Motor neuron (in vitro differentiated cells): ENCODE measurements around the gene NHSL1. TPM values are rescaled to one million over a fixed set of nuclear protein-coding genes. Genes with fewer than 3 reads are reported as not detected.
A peak's percentile ranks its signal among the peaks of the same experiment; 100 is the strongest.

Source experiments
- ATAC-seq, 8 experiments: fragments of 200-7000 bp; cut with Tn5 transposase; replicated peaks in 6 of 8; 2 replicates each; pipeline ENCODE4 v1.8.0; 2021; ENCODE audit warnings: mild to moderate bottlenecking in 8 of 8, moderate library complexity in 8 of 8
- H3K27ac ChIP-seq, 2 donors: fragments of 250-450 bp; sonication (Bioruptor Pico); 2 replicates each; pipeline ENCODE4 v1.9.0; 2021; ENCODE audit warnings: antibody characterized with exemption in 2 of 2, mild to moderate bottlenecking in 2 of 2, moderate library complexity in 1 of 2
- H3K4me1 ChIP-seq, 2 donors: fragments of 250-450 bp; sonication (Bioruptor Pico); replicated peaks in 1 of 2; 2 replicates each; pipeline ENCODE4 v1.6.1; 2021; ENCODE audit warnings: antibody characterized with exemption in 2 of 2, mild to moderate bottlenecking in 2 of 2, moderate library complexity in 1 of 2
- H3K4me3 ChIP-seq, 5 donors: fragments of 250-450 bp; sonication (Bioruptor Pico); 2 replicates each; pipeline ENCODE4 v1.9.0; 2021; ENCODE audit warnings: antibody characterized with exemption in 5 of 5, mild to moderate bottlenecking in 5 of 5, moderate library complexity in 4 of 5
- WGBS, 10 experiments: fragments of 450-650 bp; shearing (Covaris generic); methylation state at CpG; one replicate each; pipeline ENCODE4 v1.0.0; 2022; 5-methylcytosine and 5-hydroxymethylcytosine counted together
- in situ Hi-C, 9 experiments: fragments of 400-800 bp; cut with MboI; loops; one replicate each; pipeline ENCODE4 v1.15.0; 2021; ENCODE audit warnings: low sequenced_read_pairs in 9 of 9, low pct_unique_long_range_greater_than_20kb in 2 of 9; ENCODE audit not compliant: unreplicated experiment in 9 of 9
- total RNA-seq, 8 experiments: library from RNA; unstranded; fragments of 300-600 nt; gene quantifications; 2 replicates each; pipeline versions ENCODE4 v1.2.3 to v1.2.4, GENCODE V29; 2022

Gene NHSL1
- total RNA-seq, 8 experiments from 2014 or later, result 3.4 to 33.1 (median 18.5) TPM

DNA sequence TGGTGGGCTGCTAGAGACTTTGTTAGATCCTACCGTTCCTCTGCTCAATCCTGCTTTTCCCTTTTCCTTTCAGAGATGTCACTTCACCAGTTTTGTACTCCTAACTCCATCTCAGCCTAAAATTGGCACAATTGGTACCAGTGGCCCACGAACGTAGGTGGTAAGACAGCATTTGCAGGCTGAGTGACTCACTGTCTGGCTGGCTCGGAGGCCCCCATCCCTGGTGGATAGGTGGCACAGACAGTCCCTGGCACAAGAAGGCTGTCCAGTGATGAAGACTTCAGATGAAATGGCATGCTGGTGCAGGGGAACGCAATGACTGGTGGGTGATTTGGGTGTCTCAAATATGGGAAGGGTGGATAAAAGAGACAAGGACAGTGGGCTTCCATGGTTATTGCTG is 84.2 kb downstream of the NHSL1 start:
- 80 to 100% (median 93%) methylated on average over 1 to 5 of the region's 5 CpGs; no CpG with 5 or more reads in 3 of the 10 experiments for WGBS, 10 experiments
- Histone ChIP-seq H3K4me3 (no peak overlapping the region), H3K4me1 (peaks cover 9 to 12% of the 10 kb centered on the region in 2 donors), H3K27ac (no peak overlapping the region)
- no peak for ATAC-seq
- in situ Hi-C loops, result loop anchor here in 5 of 9 experiments (25.0 kb wide), 2 partner anchors 303 to 347 kb away; partner anchors contain the start of genes PERP (in 3 of the 5) and CCDC28A (in 2 of the 5)

DNA sequence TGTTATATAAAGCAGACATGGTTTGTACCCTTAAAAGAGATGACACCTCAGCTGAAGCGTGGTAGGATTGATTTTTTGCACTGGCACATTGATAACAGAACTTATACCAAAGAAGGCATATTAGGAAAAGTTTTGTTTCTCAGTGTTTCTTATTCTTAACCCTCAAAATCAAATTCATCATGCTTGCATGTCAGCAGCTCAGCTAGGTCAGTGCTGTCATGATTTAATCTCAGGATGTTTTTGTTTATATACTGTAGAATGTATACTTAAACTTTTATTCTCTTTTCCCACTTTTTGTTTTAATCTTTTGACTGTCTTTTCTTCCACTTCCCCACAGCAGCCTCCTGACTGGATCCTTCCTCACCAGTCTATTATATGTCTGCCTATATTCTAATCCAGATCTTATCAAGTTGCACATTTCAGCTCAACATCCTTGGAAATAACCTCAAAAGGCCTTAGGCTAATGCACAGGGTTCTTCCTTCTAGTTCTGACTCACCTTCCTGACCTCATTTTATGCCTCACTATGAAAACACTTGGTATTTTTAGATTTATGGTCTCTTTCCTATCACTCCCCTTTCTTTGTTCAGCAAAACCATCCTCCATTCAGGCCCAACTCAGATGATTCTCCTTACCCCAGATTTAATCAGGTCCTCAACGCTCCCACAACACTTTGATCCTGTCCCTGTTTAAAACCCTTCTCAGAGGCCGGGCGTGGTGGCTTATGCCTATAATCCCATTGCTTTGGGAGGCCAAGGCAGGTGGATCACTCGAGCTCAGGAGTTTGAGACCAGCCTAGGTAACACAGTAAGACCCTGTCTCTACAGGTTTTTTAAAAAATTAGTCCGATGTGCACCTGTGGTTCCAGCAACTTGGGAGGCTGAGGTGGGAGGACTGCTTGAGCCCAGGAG is 88.1 kb downstream of the NHSL1 start:
- Histone ChIP-seq H3K4me3 (no peak overlapping the region), H3K4me1 (peaks cover 5 to 7% of the 10 kb centered on the region in 2 donors), H3K27ac (no peak overlapping the region)
- peak in 4 of 8 experiments; percentile 33 to 83 (median 55) for ATAC-seq
- in situ Hi-C loops, result loop anchor here in 5 of 9 experiments (25.0 kb wide), 2 partner anchors 299 to 351 kb away; partner anchors contain the start of genes PERP (in 3 of the 5) and CCDC28A (in 2 of the 5)
- WGBS, 10 experiments, result 58 to 100% (median 89%) methylated on average over 1 to 6 of the region's 6 CpGs

DNA sequence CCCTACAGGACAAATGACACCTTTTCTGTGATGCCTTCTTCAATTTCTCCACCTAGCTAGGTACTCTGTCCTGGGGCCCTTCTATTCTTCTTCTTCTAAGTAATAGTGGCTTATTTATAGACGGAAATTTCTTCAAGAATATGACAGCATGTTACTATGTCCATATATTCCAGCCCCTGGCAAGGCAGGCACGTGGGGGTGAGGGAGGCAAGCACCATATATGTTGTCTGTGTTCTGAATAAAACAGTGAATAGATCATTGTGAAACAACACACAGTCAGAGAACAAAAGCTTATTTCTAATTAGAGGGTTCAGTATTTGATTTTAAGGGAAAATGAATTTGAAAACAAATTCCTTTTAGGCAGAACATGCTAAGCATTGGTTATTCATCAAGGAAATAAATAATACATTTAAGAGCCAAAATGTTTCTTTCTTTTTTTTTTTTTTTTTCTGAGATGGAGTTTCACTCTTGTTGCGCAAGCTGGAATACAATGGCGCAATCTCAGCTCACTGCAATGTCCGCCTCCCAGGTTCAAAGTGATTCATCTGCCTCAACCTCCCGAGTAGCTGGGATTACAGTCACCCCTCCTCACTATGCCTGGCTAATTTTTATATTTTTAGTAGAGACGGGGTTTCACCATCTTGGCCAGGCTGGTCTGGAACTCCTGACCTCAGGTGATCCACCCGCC is 89.1 kb downstream of the NHSL1 start:
- no peak overlapping the region for H3K27ac ChIP-seq
- in situ Hi-C loops, result loop anchor here in 5 of 9 experiments (25.0 kb wide), 2 partner anchors 298 to 352 kb away; partner anchors contain the start of genes PERP (in 3 of the 5) and CCDC28A (in 2 of the 5)
- no peak for ATAC-seq
- H3K4me3 ChIP-seq, result no peak overlapping the region
- 66 to 100% (median 90%) methylated on average over 1 to 7 of the region's 8 CpGs for WGBS, 10 experiments
- H3K4me1 ChIP-seq, result peaks cover 0 to 9% of the 10 kb centered on the region in 2 donors

DNA sequence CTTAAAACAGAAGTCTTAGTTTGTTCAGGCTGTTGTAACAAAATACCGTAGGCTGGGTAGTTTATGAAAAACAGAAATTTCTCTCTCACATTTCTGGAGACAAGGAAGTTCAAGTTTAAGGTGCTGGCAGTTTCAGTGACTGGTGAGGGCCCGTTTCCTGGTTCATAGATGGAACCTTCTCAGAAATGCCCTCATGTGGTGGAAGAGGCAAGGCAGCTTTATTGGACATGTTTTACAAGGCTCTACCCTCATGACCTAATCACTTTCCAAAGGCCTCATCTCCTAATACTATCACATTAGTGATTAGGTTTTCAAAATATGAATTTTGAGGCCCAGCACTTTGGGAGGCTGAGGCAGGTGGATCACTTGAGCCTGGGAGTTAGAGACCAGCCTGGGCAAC is 92.9 kb downstream of the NHSL1 start:
- H3K27ac ChIP-seq, result no peak overlapping the region
- no peak overlapping the region for H3K4me3 ChIP-seq
- peaks cover 0 to 10% of the 10 kb centered on the region in 2 donors for H3K4me1 ChIP-seq
- 67 to 100% (median 100%) methylated on average over 1 to 2 of the region's 2 CpGs; no CpG with 5 or more reads in 1 of the 10 experiments for WGBS, 10 experiments
- ATAC-seq, result no peak
- in situ Hi-C loops, result loop anchor here in 5 of 9 experiments (10.0 to 25.0 kb wide), 3 partner anchors 292 to 356 kb away; partner anchors contain the start of genes PERP (in 3 of the 5) and CCDC28A (in 2 of the 5)

DNA sequence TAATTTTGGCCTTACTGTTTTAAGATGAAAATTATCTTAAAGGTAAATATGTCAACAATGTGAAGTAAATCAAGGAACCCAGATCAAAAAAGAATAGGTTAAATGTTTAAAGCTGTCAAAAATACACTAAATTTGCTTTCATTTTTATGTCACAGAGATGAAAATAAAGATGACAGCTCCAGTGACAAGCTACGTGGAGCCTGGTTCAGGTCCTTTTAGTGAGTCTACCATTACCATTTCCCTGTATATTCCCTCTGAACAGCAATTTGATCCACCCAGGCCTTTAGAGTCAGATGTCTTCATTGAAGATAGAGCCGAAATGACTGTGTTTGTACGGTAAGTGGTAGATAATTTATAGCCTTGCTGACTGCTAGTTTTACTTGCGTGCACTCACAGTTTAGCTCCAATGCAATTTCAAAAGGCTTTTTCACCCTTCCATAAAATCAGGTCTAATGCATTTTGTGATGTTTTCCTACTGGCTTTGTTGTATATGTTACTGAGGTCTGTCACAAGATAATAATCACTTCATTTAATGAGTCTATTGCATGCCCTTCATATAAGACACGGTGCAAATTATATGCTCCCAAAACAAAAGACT is 93.4 kb downstream of the NHSL1 start:
- no peak overlapping the region for H3K27ac ChIP-seq
- in situ Hi-C loops, result loop anchor here in 5 of 9 experiments (10.0 to 25.0 kb wide), 3 partner anchors 291 to 356 kb away; partner anchors contain the start of genes PERP (in 3 of the 5) and CCDC28A (in 2 of the 5)
- no peak for ATAC-seq
- H3K4me3 ChIP-seq, result no peak overlapping the region
- 34 to 100% (median 76%) methylated on average over 1 to 5 of the region's 5 CpGs for WGBS, 10 experiments
- peaks cover 0 to 10% of the 10 kb centered on the region in 2 donors for H3K4me1 ChIP-seq

DNA sequence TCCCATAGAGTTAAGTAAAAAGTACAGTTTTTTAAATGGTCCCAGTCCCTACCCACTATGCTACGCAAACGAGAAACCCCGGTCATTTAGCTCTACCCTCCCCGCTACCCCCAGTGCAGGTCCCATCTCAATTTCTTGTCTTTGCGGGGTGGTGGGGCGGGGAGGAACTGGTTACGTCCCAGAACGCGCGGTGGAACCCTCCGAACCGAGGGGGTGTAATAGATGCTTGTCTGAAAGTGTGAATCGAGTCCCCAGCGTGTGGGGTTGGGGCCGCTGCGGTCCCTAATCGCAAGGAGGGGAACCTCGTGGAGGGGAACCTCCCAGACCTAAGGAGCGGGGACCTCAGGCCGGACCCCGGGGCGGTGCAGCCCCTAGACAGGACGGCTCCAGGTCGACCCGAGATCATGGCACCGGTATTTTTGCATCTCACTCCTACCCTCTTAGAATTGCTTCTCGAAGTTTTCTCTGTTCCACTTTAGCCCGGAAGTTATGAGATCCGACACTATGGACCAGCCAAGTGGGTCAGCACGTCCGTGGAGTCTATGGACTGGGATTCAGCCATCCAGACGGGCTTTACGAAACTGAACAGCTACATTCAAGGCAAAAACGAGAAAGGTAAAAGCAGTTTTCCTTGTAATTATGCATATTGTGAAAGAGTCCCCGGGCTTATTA is 94.5 kb downstream of the NHSL1 start:
- peak overlapping the region; percentile 48 to 89 (median 54) for H3K4me3 ChIP-seq
- in situ Hi-C loops, result loop anchor here in 5 of 9 experiments (10.0 to 25.0 kb wide), 3 partner anchors 290 to 357 kb away; partner anchors contain the start of genes PERP (in 3 of the 5) and CCDC28A (in 2 of the 5)
- peaks cover 0 to 10% of the 10 kb centered on the region in 2 donors for H3K4me1 ChIP-seq
- H3K27ac ChIP-seq, result no peak overlapping the region
- ATAC-seq, result no peak
- 2 to 60% (median 27%) methylated on average over 1 to 18 of the region's 35 CpGs for WGBS, 10 experiments

DNA sequence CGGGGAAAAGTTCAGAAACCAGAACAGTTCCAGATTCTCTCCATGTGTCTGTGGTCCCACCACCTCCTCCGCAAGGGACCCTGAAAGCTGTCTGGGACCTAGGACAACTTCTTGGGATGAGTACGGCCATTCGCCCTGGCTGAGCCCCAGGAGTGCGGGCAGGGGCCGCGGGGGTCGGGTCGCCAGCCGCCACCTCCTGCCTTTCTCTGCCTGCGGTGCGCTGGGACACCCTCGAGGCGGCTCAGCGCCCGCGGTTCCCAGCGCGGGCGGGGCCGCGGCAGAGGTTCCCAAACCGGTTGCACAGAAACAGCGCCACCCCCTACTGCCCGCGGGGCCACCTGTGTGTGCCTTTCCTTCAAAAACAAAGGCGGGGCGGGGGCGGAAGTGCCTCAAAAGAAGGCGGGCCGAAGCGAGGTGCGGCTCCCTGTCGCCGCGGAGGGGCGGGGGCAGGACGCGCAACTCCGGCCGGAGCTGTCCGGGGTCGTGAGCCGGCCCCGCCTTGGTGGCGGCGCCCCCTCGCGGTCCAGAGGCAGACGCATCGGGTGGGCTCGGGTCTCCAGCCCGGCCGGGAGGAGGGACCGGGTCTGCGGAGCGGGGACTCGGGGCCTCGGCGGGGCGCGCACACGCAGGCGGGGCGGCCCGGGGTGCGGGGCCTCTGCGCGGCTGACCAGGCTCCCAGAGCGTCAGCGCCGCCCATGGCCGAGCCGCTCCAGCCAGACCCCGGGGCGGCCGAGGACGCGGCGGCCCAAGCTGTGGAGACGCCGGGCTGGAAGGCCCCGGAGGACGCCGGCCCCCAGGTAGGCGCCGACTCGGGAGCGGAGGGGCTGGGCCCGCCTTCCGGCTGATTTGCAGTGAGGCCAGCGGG is 95.3 kb downstream of the NHSL1 start, which contains the start of gene HEBP2:
TSS of gene HEBP2 (plus strand) at position 423 of the 865 bp plus-strand sequence. CDS start at position 696, 273 bp downstream.
- Histone ChIP-seq H3K4me1 (peaks cover 0 to 10% of the 10 kb centered on the region in 2 donors), H3K4me3 (peak within 1 kb of the TSS; percentile 48 to 89 (median 54)), H3K27ac (peak within 1 kb of the TSS in 1 of 2 donors; percentile 18)
- in situ Hi-C loops, result loop anchor here in 5 of 9 experiments (10.0 to 25.0 kb wide), 3 partner anchors 289 to 358 kb away; partner anchors contain the start of genes PERP (in 3 of the 5) and CCDC28A (in 2 of the 5)
- peak; percentile 81 to 94 (median 91) for ATAC-seq
- 0 to 3% (median 2%) methylated on average over 2 to 6 of the region's 92 CpGs; no CpG with 5 or more reads in 6 of the 10 experiments for WGBS, 10 experiments

DNA sequence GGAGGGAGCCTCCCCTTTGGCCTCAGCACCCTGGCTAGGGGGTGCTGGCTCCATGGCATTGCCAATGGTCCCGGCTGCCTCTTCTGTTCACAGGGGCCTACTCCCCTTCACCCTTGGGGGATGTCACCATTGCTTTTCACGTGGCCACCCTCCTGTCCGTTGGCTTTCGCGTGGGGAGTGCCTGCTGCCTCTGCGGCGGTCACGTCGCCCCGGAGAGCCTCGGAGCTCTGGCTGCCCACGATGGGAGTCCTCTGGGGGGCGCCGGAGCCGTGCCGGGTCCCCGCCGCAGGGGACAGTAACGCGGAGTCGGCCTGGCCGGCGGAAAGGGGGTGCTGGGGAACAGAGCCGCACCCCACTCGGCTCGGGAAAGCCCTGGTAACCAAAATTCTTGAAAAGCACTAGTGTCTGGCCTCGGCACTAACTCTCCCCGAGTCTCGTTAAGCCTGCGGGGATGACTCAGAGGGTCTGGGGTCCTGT is 95.9 kb downstream of the NHSL1 start:
- Histone ChIP-seq H3K27ac (no peak overlapping the region), H3K4me1 (peaks cover 0 to 10% of the 10 kb centered on the region in 2 donors), H3K4me3 (peak overlapping the region; percentile 48 to 89 (median 54))
- WGBS, 10 experiments, result 0 to 60% (median 0%) methylated on average over 1 to 16 of the region's 30 CpGs; no CpG with 5 or more reads in 3 of the 10 experiments
- in situ Hi-C loops, result loop anchor here in 5 of 9 experiments (10.0 to 25.0 kb wide), 3 partner anchors 289 to 359 kb away; partner anchors contain the start of genes PERP (in 3 of the 5) and CCDC28A (in 2 of the 5)
- peak; percentile 7 to 28 (median 15) for ATAC-seq

DNA sequence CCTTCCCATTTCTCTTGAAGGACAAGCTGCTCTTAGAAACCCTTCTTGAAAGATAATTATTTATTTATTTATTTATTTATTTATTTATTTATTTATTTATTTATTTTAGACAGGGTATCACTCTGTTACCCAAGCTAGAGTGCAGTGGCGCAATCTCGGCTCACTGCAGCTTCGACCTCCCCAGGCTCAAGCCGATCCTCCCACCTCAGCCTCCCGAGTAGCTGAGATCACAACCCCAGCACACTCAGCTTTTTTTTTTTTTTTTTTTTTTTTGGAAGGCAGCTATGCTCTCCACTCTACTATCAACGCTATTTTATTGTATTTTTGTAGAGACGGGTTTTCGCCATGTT is 96.5 kb downstream of the NHSL1 start:
- Histone ChIP-seq H3K4me3 (peak overlapping the region in 2 of 5 donors; percentile 54 to 89), H3K4me1 (peaks cover 0 to 10% of the 10 kb centered on the region in 2 donors), H3K27ac (no peak overlapping the region)
- 80 to 100% (median 96%) methylated on average over 2 to 8 of the region's 8 CpGs; no CpG with 5 or more reads in 2 of the 10 experiments for WGBS, 10 experiments
- in situ Hi-C loops, result loop anchor here in 5 of 9 experiments (10.0 to 25.0 kb wide), 3 partner anchors 288 to 359 kb away; partner anchors contain the start of genes PERP (in 3 of the 5) and CCDC28A (in 2 of the 5)
- no peak for ATAC-seq

DNA sequence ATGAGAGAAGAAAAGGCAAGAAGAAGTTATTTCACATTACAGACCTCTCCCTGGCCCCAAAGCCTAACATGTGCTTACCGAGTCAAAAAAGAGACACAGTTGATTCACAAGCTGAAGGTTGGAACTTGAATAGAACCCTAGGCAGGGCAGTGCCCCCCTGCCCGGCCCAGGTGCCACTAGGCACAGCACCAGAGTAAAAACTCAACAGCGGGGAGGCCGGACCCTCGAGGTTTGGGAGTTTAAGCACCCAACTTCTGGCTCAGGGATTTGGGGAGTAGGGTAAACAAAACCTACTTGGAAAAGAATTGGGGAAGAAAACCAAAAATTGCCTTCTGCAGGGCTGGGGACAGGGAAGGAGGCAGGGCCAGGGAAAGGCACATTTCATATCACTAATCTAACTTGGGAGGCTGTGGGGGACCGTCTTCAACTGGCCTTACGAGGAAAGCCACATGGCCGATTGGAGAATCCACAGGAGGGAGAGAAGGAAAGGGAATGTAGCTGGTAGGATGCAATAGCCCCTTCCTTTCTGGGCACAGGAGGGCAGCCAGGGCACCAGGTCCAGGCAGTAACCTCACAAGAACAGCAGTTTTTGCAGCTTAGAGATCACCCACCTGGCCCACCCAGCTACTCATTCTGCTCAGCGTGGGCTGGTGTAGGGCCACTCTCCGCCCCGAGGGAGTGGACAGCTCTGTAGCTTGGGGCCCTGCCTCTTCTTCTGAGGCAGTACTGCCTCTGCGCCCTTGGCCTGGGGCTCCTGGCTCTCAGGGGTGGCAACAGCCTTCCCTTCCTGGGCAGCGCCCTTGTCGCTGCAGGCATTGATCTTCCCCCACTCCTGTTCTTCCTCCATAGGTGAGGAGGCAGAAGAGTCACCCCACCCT is 97.1 kb downstream of the NHSL1 start:
- H3K27ac ChIP-seq, result no peak overlapping the region
- in situ Hi-C loops, result loop anchor here in 5 of 9 experiments (10.0 to 25.0 kb wide), 3 partner anchors 287 to 360 kb away; partner anchors contain the start of genes PERP (in 3 of the 5) and CCDC28A (in 2 of the 5)
- peaks cover 0 to 10% of the 10 kb centered on the region in 2 donors for H3K4me1 ChIP-seq
- WGBS, 10 experiments, result 73 to 100% (median 95%) methylated on average over 2 to 8 of the region's 14 CpGs; no CpG with 5 or more reads in 1 of the 10 experiments
- H3K4me3 ChIP-seq, result no peak overlapping the region
- ATAC-seq, result no peak
